A673 (cell line): ENCODE results near the gene TRIM38.
A peak's percentile ranks its signal among the peaks of the same experiment; 100 is the strongest.

Experiments used
- EZH2 ChIP-seq: fragments of 200-600 bp; sonication (generic); IDR thresholded peaks from 2 replicates; pipeline ENCODE4 v1.6.1; 2017; ENCODE audit warnings: borderline replicate concordance, low read depth, mild to moderate bottlenecking, mixed read lengths, antibody characterized with exemption, low read length; ENCODE audit not compliant: poor library complexity, severe bottlenecking
- TF ChIP-seq, protein P1 (sequence below): fragments of 300-800, 200-600 bp; sonication (generic); conservative IDR thresholded peaks from 2 replicates; pipeline ENCODE4 v1.5.1; 2017; ENCODE audit warnings: low read depth, mild to moderate bottlenecking, antibody characterized with exemption, low read length, moderate library complexity, mixed read lengths

- TF ChIP-seq, protein P1, sequence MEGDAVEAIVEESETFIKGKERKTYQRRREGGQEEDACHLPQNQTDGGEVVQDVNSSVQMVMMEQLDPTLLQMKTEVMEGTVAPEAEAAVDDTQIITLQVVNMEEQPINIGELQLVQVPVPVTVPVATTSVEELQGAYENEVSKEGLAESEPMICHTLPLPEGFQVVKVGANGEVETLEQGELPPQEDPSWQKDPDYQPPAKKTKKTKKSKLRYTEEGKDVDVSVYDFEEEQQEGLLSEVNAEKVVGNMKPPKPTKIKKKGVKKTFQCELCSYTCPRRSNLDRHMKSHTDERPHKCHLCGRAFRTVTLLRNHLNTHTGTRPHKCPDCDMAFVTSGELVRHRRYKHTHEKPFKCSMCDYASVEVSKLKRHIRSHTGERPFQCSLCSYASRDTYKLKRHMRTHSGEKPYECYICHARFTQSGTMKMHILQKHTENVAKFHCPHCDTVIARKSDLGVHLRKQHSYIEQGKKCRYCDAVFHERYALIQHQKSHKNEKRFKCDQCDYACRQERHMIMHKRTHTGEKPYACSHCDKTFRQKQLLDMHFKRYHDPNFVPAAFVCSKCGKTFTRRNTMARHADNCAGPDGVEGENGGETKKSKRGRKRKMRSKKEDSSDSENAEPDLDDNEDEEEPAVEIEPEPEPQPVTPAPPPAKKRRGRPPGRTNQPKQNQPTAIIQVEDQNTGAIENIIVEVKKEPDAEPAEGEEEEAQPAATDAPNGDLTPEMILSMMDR = peak; percentile 86
- no peak for TF ChIP-seq EZH2
These were observed 63.6 kb downstream of the TRIM38 start for GRCh38 chr6:26025894-26026832.
